ENCODE results near the gene LPCAT3. TPM values are rescaled to one million over a fixed set of nuclear protein-coding genes. Genes with fewer than 3 reads are reported as not detected.

Gene LPCAT3
- total RNA-seq, 1 experiment from 2014 or later = 54.3 TPM

- Histone ChIP-seq H3K27ac (ENCODE audit: low read length) (no peak overlapping the region), H3K4me1 (ENCODE audit: control insufficient read depth, insufficient read depth, low read length) (no peaks in the 10 kb centered on the region), H3K9me3 (ENCODE audit: control insufficient read depth, insufficient read depth, low read depth, low read length) (no peaks in the 10 kb centered on the region), H3K27me3 (ENCODE audit: control insufficient read depth, insufficient read depth, low read length) (no peaks in the 10 kb centered on the region), H3K36me3 (ENCODE audit: control insufficient read depth, insufficient read depth, low read length) (peaks cover 3% of the 10 kb centered on the region; the same call in 1 of the 2 replicates), H3K4me3 (ENCODE audit: low read depth in 2 of 2, low read length in 2 of 2) (no peak overlapping the region)
- intact Hi-C loops (cut with micrococcal nuclease; ENCODE audit: unreplicated experiment) = no loop called here
- ChIA-PET POLR2A (no interaction called here), CTCF (no interaction called here)
- TF ChIP-seq REST (IDR thresholded peaks at IDR 0.05; ENCODE audit: insufficient read depth in 1 of 2, low read depth in 2 of 2, low read length in 1 of 2) (no peak), TCF7L2 (IDR thresholded peaks at IDR 0.05; ENCODE audit: low read depth, low read length) (no peak), CTCF (IDR thresholded peaks at IDR 0.05) (no peak), SIN3A (IDR thresholded peaks at IDR 0.05; ENCODE audit: borderline replicate concordance, insufficient read depth, low read depth, low read length) (no peak), POLR2AphosphoS5 (IDR thresholded peaks at IDR 0.05; ENCODE audit: low read depth, low read length) (no peak)
- ATAC-seq = no peak; the same call in 1 of the 2 replicates
- DNase-seq (ENCODE audit: low read depth, low spot score) = no peak
- BruUV-seq (replicated peaks) = no TSS peak
- in situ Hi-C loops (cut with HindIII; ENCODE audit: low pct_unique_long_range_greater_than_20kb, low sequenced_read_pairs) = no loop called here
These were observed 39.7 kb downstream of the LPCAT3 start for GRCh38 chr12:6978611-6979011.

GRCh38 chr12:6978188-6978587 is 40.1 kb downstream of the LPCAT3 start:
- no TSS peak for BruUV-seq (replicated peaks)
- Histone ChIP-seq H3K4me3 (ENCODE audit: low read depth in 2 of 2, low read length in 2 of 2) (no peak overlapping the region), H3K27ac (ENCODE audit: low read length) (no peak overlapping the region), H3K4me1 (ENCODE audit: control insufficient read depth, insufficient read depth, low read length) (no peaks in the 10 kb centered on the region), H3K9me3 (ENCODE audit: control insufficient read depth, insufficient read depth, low read depth, low read length) (no peaks in the 10 kb centered on the region), H3K36me3 (ENCODE audit: control insufficient read depth, insufficient read depth, low read length) (peaks cover 3% of the 10 kb centered on the region; the same call in 1 of the 2 replicates), H3K27me3 (ENCODE audit: control insufficient read depth, insufficient read depth, low read length) (no peaks in the 10 kb centered on the region)
- TF ChIP-seq SIN3A (IDR thresholded peaks at IDR 0.05; ENCODE audit: borderline replicate concordance, insufficient read depth, low read depth, low read length) (no peak), REST (IDR thresholded peaks at IDR 0.05; ENCODE audit: insufficient read depth in 1 of 2, low read depth in 2 of 2, low read length in 1 of 2) (no peak), CTCF (IDR thresholded peaks at IDR 0.05) (no peak), TCF7L2 (IDR thresholded peaks at IDR 0.05; ENCODE audit: low read depth, low read length) (no peak)
- ATAC-seq = no peak
- no peak for DNase-seq (ENCODE audit: low read depth, low spot score)
- intact Hi-C loops (cut with micrococcal nuclease; ENCODE audit: unreplicated experiment) (no loop called here), in situ Hi-C loops (cut with HindIII; ENCODE audit: low pct_unique_long_range_greater_than_20kb, low sequenced_read_pairs) (no loop called here)
- CTCF ChIA-PET = no interaction called here
- POLR2A ChIA-PET = no interaction called here

All from Panc1 (cell line).